K562 (cell line): ENCODE results near the gene ZSCAN21. TPM values are rescaled to one million over a fixed set of nuclear protein-coding genes. Genes with fewer than 3 reads are reported as not detected.
A peak's percentile ranks its signal among the peaks of the same experiment; 100 is the strongest.

Source experiments
- BMI1 ChIP-seq: fragments of 150-350 bp; IDR thresholded peaks from 2 replicates; pipeline ENCODE4 v1.6.1; 2014; ENCODE audit warnings: low read length
- BRF1 ChIP-seq: IDR thresholded peaks from 3 replicates; pipeline ENCODE4 v1.6.1; 2011; ENCODE audit warnings: borderline replicate concordance, mild to moderate bottlenecking; ENCODE audit not compliant: insufficient read length; ENCODE audit errors: extremely low read depth
- CBX1 ChIP-seq: sonication (generic); IDR thresholded peaks from 2 replicates; pipeline ENCODE4 v1.6.1; 2016; ENCODE audit warnings: antibody characterized with exemption, low read depth, mild to moderate bottlenecking
- DPF2 ChIP-seq: fragments of 450-650 bp; IDR thresholded peaks from 2 replicates; pipeline ENCODE4 v1.6.1; 2016
- EGR1 ChIP-seq: fragments of 450-650 bp; conservative IDR thresholded peaks from 2 replicates; pipeline ENCODE4 v1.6.1; 2017; ENCODE audit warnings: mild to moderate bottlenecking
- EP400 ChIP-seq: fragments of 450-650 bp; IDR thresholded peaks from 2 replicates; pipeline ENCODE4 v1.6.1; 2017; ENCODE audit warnings: antibody characterized with exemption, mild to moderate bottlenecking, moderate library complexity
- ETV6 ChIP-seq, 3 experiments: fragments of 150-350 bp in 1 of 3; sonication (generic) in 1 of 3; formaldehyde crosslinking in 1 of 3; IDR thresholded peaks; 2 replicates each; pipeline versions ENCODE4 v1.6.1 to v1.8.0; 2014 to 2022; ENCODE audit warnings: borderline replicate concordance in 2 of 3, low read depth in 2 of 3, antibody characterized with exemption in 1 of 3, low read length in 1 of 3, mild to moderate bottlenecking in 1 of 3, missing genetic modification reagents in 1 of 3
- GABPA ChIP-seq: fragments of 200-800 bp; sonication (Bioruptor generic); conservative IDR thresholded peaks from 2 replicates; pipeline ENCODE4 v1.6.1; 2016; ENCODE audit warnings: low read depth, missing genetic modification characterization, missing compliant biosample characterization
- IFI16 ChIP-seq: fragments of 250-450 bp; sonication (Bioruptor Pico); IDR thresholded peaks from 2 replicates; pipeline ENCODE4 v2.1.2; 2022; ENCODE audit warnings: mild to moderate bottlenecking, inconsistent platforms
- KDM1A ChIP-seq, 2 experiments: fragments of 450-650 bp; IDR thresholded peaks; 2 replicates each; pipeline ENCODE4 v1.6.1; 2016; ENCODE audit warnings: mild to moderate bottlenecking in 2 of 2
- KLF6 ChIP-seq: fragments of 250-450 bp; sonication (Bioruptor Pico); IDR thresholded peaks from 2 replicates; pipeline ENCODE4 v1.4.0; 2020; ENCODE audit warnings: mild to moderate bottlenecking, moderate library complexity, borderline replicate concordance
- L3MBTL2 ChIP-seq: fragments of 450-650 bp; IDR thresholded peaks from 2 replicates; pipeline ENCODE4 v1.6.1; 2016; ENCODE audit warnings: mild to moderate bottlenecking, moderate library complexity
- MBD2 ChIP-seq: sonication (generic); IDR thresholded peaks from 2 replicates; pipeline ENCODE4 v1.6.1; 2016; ENCODE audit warnings: low read depth, borderline replicate concordance
- MECOM ChIP-seq: fragments of 250-450 bp; sonication (Bioruptor Pico); IDR thresholded peaks from 2 replicates; pipeline ENCODE4 v1.8.0; 2022; ENCODE audit warnings: inconsistent platforms
- MTA2 ChIP-seq: fragments of 450-650 bp; IDR thresholded peaks from 2 replicates; pipeline ENCODE4 v1.6.1; 2016; ENCODE audit warnings: low read depth
- PPARD ChIP-seq: fragments of 250-450 bp; sonication (Bioruptor Pico); IDR thresholded peaks from 2 replicates; pipeline ENCODE4 v1.8.0; 2022; ENCODE audit warnings: inconsistent platforms, mild to moderate bottlenecking, moderate library complexity
- SFPQ ChIP-seq: fragments of 200-400 bp; formaldehyde crosslinking; IDR thresholded peaks from 2 replicates; pipeline ENCODE4 v1.6.1; 2017; ENCODE audit warnings: mild to moderate bottlenecking, low read depth, low read length, moderate library complexity
- XRCC4 ChIP-seq: IDR thresholded peaks from one replicate; pipeline ENCODE4 v1.6.1; 2011; ENCODE audit not compliant: insufficient read depth, insufficient read length; ENCODE audit errors: extremely low read depth
- ZNF311 ChIP-seq: fragments of 250-450 bp; sonication (Bioruptor Pico); IDR thresholded peaks from 2 replicates; pipeline ENCODE4 v1.4.0; 2020; ENCODE audit warnings: mild to moderate bottlenecking, moderate library complexity
- ZNF696 ChIP-seq: fragments of 250-450 bp; sonication (Bioruptor Pico); conservative IDR thresholded peaks from 2 replicates; pipeline ENCODE4 v1.4.0; 2020; ENCODE audit warnings: mild to moderate bottlenecking, moderate library complexity
- ZNF740 ChIP-seq, 3 experiments: fragments of 200-800 bp in 1 of 3; sonication (Bioruptor generic) in 1 of 3; sonication (generic) in 1 of 3; formaldehyde crosslinking in 1 of 3; IDR thresholded peaks; 2 replicates each; pipeline versions ENCODE4 v1.6.1 to v1.8.0; 2016 to 2022; ENCODE audit warnings: mild to moderate bottlenecking in 2 of 3, missing compliant biosample characterization in 2 of 3, missing genetic modification characterization in 2 of 3, missing genetic modification reagents in 1 of 3
- ZNF785 ChIP-seq: fragments of 250-450 bp; sonication (Bioruptor Pico); IDR thresholded peaks from 2 replicates; pipeline ENCODE4 v1.4.0; 2020; ENCODE audit warnings: mild to moderate bottlenecking
- polyA plus RNA-seq, 8 experiments: library from polyadenylated mRNA; depleted of rRNA in 4 of 8; stranded (reverse) in 5 of 8; unstranded in 3 of 8; fragments of >200 nt; fragmentation: Nextera tagmentation in 2 of 8; fragmentation: Illumina TruSeq in 1 of 8; extraction: Ambion mirVana in 2 of 8; extraction: Trizol in 1 of 8; gene quantifications; 2 replicates each; pipeline versions ENCODE4 v1.2.1 to v1.2.3, GENCODE V29; 2011 to 2014; ENCODE audit warnings: inconsistent platforms in 1 of 8, missing spikeins in 1 of 8
- total RNA-seq, 7 experiments: library from RNA; depleted of rRNA in 6 of 7; stranded (reverse); fragments of >200 nt in 6 of 7; fragmentation: Illumina TruSeq in 2 of 7; extraction: Trizol in 2 of 7; gene quantifications; 2 replicates each; pipeline versions ENCODE4 v1.2.1 to v1.2.3, GENCODE V29; 2011 to 2021; ENCODE audit warnings: low replicate concordance in 1 of 7
- TF ChIP-seq, protein P1 (sequence below): sonication (generic); formaldehyde crosslinking; IDR thresholded peaks from 2 replicates; pipeline ENCODE4 v1.8.1; 2022; ENCODE audit warnings: missing genetic modification reagents

Gene ZSCAN21
- total and polyA plus RNA-seq, 9 of the 15 experiments (the other 6 are each of a cell fraction or from before 2014, with no cell fraction given), result 5.9 to 15.5 (median 13.2) TPM

- no peak for TF ChIP-seq SFPQ
- TF ChIP-seq IFI16 (CRISPR knock-in tag), result 0 out of 2 replicates have a peak, but pooled peaks have one; percentile 35
- TF ChIP-seq GABPA, result peak; percentile 97
- no peak for TF ChIP-seq ZNF740 (CRISPR knock-in tag; IDR thresholded peaks at IDR 0.05)
- no peak for TF ChIP-seq ZNF740 (tag; IDR thresholded peaks at IDR 0.05)
- no peak for TF ChIP-seq BRF1
- TF ChIP-seq ZNF311 (CRISPR knock-in tag), result no peak
- peak; percentile 69; the same call in 1 of the 2 replicates for TF ChIP-seq CBX1
- TF ChIP-seq EP400, result peak; percentile 92
- TF ChIP-seq EGR1, result peak; percentile 86
- peak; percentile 58; the same call in 1 of the 2 replicates for TF ChIP-seq L3MBTL2
- TF ChIP-seq DPF2, result no peak
- peak; percentile 67; the same call in 1 of the 2 replicates for TF ChIP-seq MBD2
- no peak for TF ChIP-seq ZNF785 (CRISPR knock-in tag)
- no peak for TF ChIP-seq ETV6 (IDR thresholded peaks at IDR 0.05; ENCODE audit: borderline replicate concordance in 1 of 2, low read depth in 2 of 2, low read length in 1 of 2)
- TF ChIP-seq ETV6 (CRISPR knock-in tag; IDR thresholded peaks at IDR 0.05; ENCODE audit: borderline replicate concordance), result no peak
- no peak for TF ChIP-seq KDM1A (IDR thresholded peaks at IDR 0.05)
- TF ChIP-seq, protein P1, sequence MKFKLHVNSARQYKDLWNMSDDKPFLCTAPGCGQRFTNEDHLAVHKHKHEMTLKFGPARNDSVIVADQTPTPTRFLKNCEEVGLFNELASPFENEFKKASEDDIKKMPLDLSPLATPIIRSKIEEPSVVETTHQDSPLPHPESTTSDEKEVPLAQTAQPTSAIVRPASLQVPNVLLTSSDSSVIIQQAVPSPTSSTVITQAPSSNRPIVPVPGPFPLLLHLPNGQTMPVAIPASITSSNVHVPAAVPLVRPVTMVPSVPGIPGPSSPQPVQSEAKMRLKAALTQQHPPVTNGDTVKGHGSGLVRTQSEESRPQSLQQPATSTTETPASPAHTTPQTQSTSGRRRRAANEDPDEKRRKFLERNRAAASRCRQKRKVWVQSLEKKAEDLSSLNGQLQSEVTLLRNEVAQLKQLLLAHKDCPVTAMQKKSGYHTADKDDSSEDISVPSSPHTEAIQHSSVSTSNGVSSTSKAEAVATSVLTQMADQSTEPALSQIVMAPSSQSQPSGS, result no peak
- no peak for TF ChIP-seq MTA2
- TF ChIP-seq PPARD (CRISPR knock-in tag), result no peak
- TF ChIP-seq ZNF696 (CRISPR knock-in tag), result no peak
- no peak for TF ChIP-seq KLF6 (CRISPR knock-in tag)
- no peak for TF ChIP-seq BMI1
- TF ChIP-seq MECOM, result no peak
- no peak for TF ChIP-seq XRCC4
These were observed at the start of gene ZSCAN21 (continued) for GRCh38 chr7:100049441-100050291.
